Measurements from ENCODE around the gene EMILIN1. TPM values are rescaled to one million over a fixed set of nuclear protein-coding genes. Genes with fewer than 3 reads are reported as not detected.
"Not testable (repeated sequence)": the region's sequence is repeated elsewhere in the genome, so short reads cannot be mapped to it uniquely, and the experiment has no call there.

The EMILIN1 gene
- total RNA-seq, 6 experiments from 2014 or later = 7.2 to 26.1 (median 21.0) TPM

GRCh38 chr2:27073782-27074181 lies 4.6 kb upstream of the EMILIN1 start:
- ATAC-seq (no peak), DNase-seq (no peak)
- WGBS (ENCODE audit: insufficient coverage, low coverage, low lambda C conversion rate, missing lambda C conversion rate) = 62% methylated on average over 2 of the region's 2 CpGs
- H3K27ac ChIP-seq = peak overlapping the region in 1 of 3 donors; percentile 29
- H3K27me3 ChIP-seq = no peaks in the 10 kb centered on the region
- H3K4me3 ChIP-seq = no peak overlapping the region
- intact Hi-C loops (cut with DNase I) = loop anchor here in 1 of 2 donors (10.0 kb wide), 1 partner anchor 109 kb away; no protein-coding TSS in a partner anchor
- no peaks in the 10 kb centered on the region for H3K9me3 ChIP-seq
- H3K4me1 ChIP-seq = peaks cover 0 to 10% (median 4%) of the 10 kb centered on the region in 4 donors
- TF ChIP-seq POLR2A (IDR thresholded peaks at IDR 0.05) (no peak), CTCF (IDR thresholded peaks at IDR 0.05) (no peak)
- no peaks in the 10 kb centered on the region for H3K36me3 ChIP-seq

- ATAC-seq (no peak), DNase-seq (peak in 1 of 3 donors; percentile 62)
- WGBS (ENCODE audit: insufficient coverage, low coverage, low lambda C conversion rate, missing lambda C conversion rate) = 60% methylated on average over 2 of the region's 4 CpGs
- H3K36me3 ChIP-seq = no peaks in the 10 kb centered on the region
- no peaks in the 10 kb centered on the region for H3K27me3 ChIP-seq
- peak overlapping the region in 1 of 3 donors; percentile 29 for H3K27ac ChIP-seq
- intact Hi-C loops (cut with DNase I) = loop anchor here in 1 of 2 donors (10.0 kb wide), 1 partner anchor 110 kb away; no protein-coding TSS in a partner anchor
- TF ChIP-seq CTCF (IDR thresholded peaks at IDR 0.05) (no peak), POLR2A (IDR thresholded peaks at IDR 0.05) (no peak)
- no peak overlapping the region for H3K4me3 ChIP-seq
- H3K9me3 ChIP-seq = no peaks in the 10 kb centered on the region
- H3K4me1 ChIP-seq = peaks cover 0 to 9% (median 4%) of the 10 kb centered on the region in 4 donors
These were observed 3.5 kb upstream of the EMILIN1 start for GRCh38 chr2:27074738-27075565.

- H3K9me3 ChIP-seq, H3K27ac ChIP-seq, DNase-seq, H3K4me3 ChIP-seq, ATAC-seq, H3K4me1 ChIP-seq, H3K36me3 ChIP-seq, H3K27me3 ChIP-seq: not testable (repeated sequence)
- 67% methylated on average over 6 of the region's 6 CpGs for WGBS (ENCODE audit: insufficient coverage, low coverage, low lambda C conversion rate, missing lambda C conversion rate)
- intact Hi-C loops (cut with DNase I) = loop anchor here in 1 of 2 donors (10.0 kb wide), 1 partner anchor 111 kb away; no protein-coding TSS in a partner anchor
These were observed 2.9 kb upstream of the EMILIN1 start for GRCh38 chr2:27075566-27075871.

GRCh38 chr2:27076323-27076722 lies 2.1 kb upstream of the EMILIN1 start:
- H3K27ac ChIP-seq = no peak overlapping the region

More at GRCh38 chr2:27076323-27076722, 2.1 kb upstream of the EMILIN1 start:
- H3K27me3 ChIP-seq = no peaks in the 10 kb centered on the region
- no peaks in the 10 kb centered on the region for H3K36me3 ChIP-seq
- DNase-seq (no peak), ATAC-seq (no peak)
- H3K9me3 ChIP-seq = no peaks in the 10 kb centered on the region
- WGBS (ENCODE audit: insufficient coverage, low coverage, low lambda C conversion rate, missing lambda C conversion rate) = 75% methylated on average over 4 of the region's 4 CpGs
- H3K4me1 ChIP-seq = peaks cover 0 to under 1% (median 0%) of the 10 kb centered on the region in 4 donors
- intact Hi-C loops (cut with DNase I) = loop anchor here in 1 of 2 donors (10.0 kb wide), 1 partner anchor 112 kb away; no protein-coding TSS in a partner anchor
- TF ChIP-seq POLR2A (IDR thresholded peaks at IDR 0.05) (no peak), CTCF (IDR thresholded peaks at IDR 0.05) (no peak)
- no peak overlapping the region for H3K4me3 ChIP-seq

All from right lobe of liver (tissue), 6 donors.